Uterus (tissue), 4 donors: ENCODE measurements around the gene ARPC5L. TPM values are rescaled to one million over a fixed set of nuclear protein-coding genes. Genes with fewer than 3 reads are reported as not detected.
"Not testable (repeated sequence)": the region's sequence is repeated elsewhere in the genome, so short reads cannot be mapped to it uniquely, and the experiment has no call there.

Experiments
- DNase-seq, 2 donors: peaks; one replicate each; pipeline ENCODE4 v3.0.0-alpha.2; 2019 to 2020
- H3K27ac ChIP-seq, 2 donors: fragments of 200-600 bp; sonication (generic); 1 replicate in 1 of 2; 2 replicates in 1 of 2; pipeline ENCODE4 v1.5.1; 2016 to 2018
- H3K27me3 ChIP-seq, 2 donors: fragments of 200-600 bp; sonication (generic); one replicate each; pipeline ENCODE4 v1.5.1; 2018 to 2019; ENCODE audit warnings: control low read depth in 1 of 2
- H3K36me3 ChIP-seq, 2 donors: fragments of 200-600 bp; sonication (generic); one replicate each; pipeline ENCODE4 v1.5.1; 2019; ENCODE audit warnings: control low read depth in 1 of 2
- H3K4me1 ChIP-seq, 2 donors: fragments of 200-600 bp; sonication (generic); one replicate each; pipeline ENCODE4 v1.5.1; 2018 to 2019; ENCODE audit warnings: control low read depth in 1 of 2
- H3K4me3 ChIP-seq, 2 donors: fragments of 200-600 bp; sonication (generic); 1 replicate in 1 of 2; 2 replicates in 1 of 2; pipeline ENCODE4 v1.5.1; 2018 to 2019; ENCODE audit warnings: mild to moderate bottlenecking in 1 of 2
- H3K9me3 ChIP-seq, 2 donors: fragments of 200-600 bp; sonication (generic); one replicate each; pipeline ENCODE4 v1.5.1; 2019; ENCODE audit warnings: control low read depth in 1 of 2
- POLR2A ChIP-seq, 2 donors: fragments of 450-650 bp; IDR thresholded peaks; one replicate each; pipeline ENCODE4 v1.6.1; 2016; ENCODE audit warnings: antibody characterized with exemption in 2 of 2, mild to moderate bottlenecking in 1 of 2, moderate library complexity in 1 of 2
- intact Hi-C: fragments of 100-400 bp; cut with DNase I; formaldehyde crosslinking; loops from one replicate; pipeline ENCODE4 v1.15.1; 2023; ENCODE audit warnings: low total_unique reads
- small RNA-seq: library from RNA; depleted of rRNA; stranded (forward); fragments of <200 nt; gene quantifications from one replicate; pipeline ENCODE3, GENCODE V24; 2016
- total RNA-seq, 4 donors: library from RNA; depleted of rRNA in 3 of 4; stranded (reverse); fragments of >200 nt in 3 of 4; gene quantifications; one replicate each; pipeline versions ENCODE4 v1.1.0 to v1.2.4, GENCODE V29; 2014 to 2023
- TF ChIP-seq, protein P1 (sequence below), 4 experiments: fragments of 200-600 bp in 2 of 4; fragments of 450-650 bp in 2 of 4; sonication (generic) in 2 of 4; IDR thresholded peaks; one replicate each; pipeline ENCODE4 v1.5.1; 2016 to 2019; ENCODE audit warnings: antibody characterized with exemption in 4 of 4, mild to moderate bottlenecking in 2 of 4, moderate library complexity in 1 of 4
- donor health status: DM: yes; HTN: yes; CAD: no.

The ARPC5L gene
- total RNA-seq, 4 donors from 2014 or later, result 1.0 to 18.3 (median 5.6) TPM

DNA sequence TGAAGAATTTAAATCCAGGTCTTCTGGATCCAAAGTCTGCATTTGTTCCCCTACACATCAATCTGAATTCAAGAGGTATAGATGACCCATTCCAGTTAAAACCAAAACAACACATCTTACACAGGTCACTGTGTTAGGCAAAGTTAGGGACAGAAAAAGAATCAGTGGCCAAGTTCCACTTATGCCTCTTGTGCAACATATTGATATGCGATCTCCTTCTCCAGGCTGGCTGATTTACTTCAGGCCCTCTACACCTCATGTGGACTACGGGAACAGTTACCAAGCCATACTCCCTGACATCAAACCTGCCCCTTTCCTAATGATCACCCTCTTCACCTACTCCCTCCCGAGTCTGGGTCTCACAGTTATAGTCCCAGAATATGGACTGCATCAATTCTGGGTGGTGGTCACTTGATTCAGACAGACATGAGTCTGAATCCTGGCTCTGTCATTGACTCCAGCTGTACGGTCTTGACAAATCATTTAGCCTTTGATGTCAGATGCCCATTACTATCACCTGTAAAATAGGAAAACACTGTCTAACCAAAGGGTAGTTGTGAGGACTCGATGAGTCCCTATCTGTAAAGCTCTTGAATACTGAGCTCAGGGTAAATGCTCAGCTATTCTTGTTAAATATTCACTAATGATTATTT, 52.9 kb downstream of the ARPC5L start:
- Histone ChIP-seq H3K36me3 (no peaks in the 10 kb centered on the region), H3K4me3 (no peak overlapping the region), H3K27me3 (no peaks in the 10 kb centered on the region), H3K4me1 (no peaks in the 10 kb centered on the region), H3K27ac (no peak overlapping the region), H3K9me3 (no peaks in the 10 kb centered on the region)
- intact Hi-C loops, result no loop called here
- DNase-seq, result no peak
- TF ChIP-seq, protein P1, sequence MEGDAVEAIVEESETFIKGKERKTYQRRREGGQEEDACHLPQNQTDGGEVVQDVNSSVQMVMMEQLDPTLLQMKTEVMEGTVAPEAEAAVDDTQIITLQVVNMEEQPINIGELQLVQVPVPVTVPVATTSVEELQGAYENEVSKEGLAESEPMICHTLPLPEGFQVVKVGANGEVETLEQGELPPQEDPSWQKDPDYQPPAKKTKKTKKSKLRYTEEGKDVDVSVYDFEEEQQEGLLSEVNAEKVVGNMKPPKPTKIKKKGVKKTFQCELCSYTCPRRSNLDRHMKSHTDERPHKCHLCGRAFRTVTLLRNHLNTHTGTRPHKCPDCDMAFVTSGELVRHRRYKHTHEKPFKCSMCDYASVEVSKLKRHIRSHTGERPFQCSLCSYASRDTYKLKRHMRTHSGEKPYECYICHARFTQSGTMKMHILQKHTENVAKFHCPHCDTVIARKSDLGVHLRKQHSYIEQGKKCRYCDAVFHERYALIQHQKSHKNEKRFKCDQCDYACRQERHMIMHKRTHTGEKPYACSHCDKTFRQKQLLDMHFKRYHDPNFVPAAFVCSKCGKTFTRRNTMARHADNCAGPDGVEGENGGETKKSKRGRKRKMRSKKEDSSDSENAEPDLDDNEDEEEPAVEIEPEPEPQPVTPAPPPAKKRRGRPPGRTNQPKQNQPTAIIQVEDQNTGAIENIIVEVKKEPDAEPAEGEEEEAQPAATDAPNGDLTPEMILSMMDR (IDR thresholded peaks at IDR 0.05), result no peak
- no peak for TF ChIP-seq POLR2A (IDR thresholded peaks at IDR 0.05)

DNA sequence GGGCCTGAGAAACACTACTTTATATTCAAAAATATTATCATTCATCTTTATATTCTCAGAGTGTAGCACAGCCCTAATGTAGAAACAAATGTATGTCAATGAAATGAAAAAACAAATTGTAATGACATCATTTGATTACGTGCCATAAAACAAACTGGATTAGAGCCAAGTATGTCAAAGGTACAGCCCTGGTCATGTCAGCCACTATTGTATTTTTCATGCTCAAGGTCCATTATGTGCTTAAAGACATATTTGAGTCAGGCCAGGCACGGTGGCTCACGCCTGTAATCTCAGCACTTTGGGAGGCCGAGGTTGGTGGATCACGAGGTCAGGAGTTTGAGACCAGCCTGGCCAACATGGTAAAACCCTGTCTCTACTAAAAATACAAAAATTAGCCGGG, 58.5 kb downstream of the ARPC5L start:
- DNase-seq, H3K4me3 ChIP-seq, intact Hi-C loops, H3K4me1 ChIP-seq, H3K27me3 ChIP-seq, H3K27ac ChIP-seq, H3K9me3 ChIP-seq, H3K36me3 ChIP-seq: not testable (repeated sequence)

Small RNA genes within 50 kb of the gene (small RNA-seq; reads per million reads assigned to genes)
- not detected for gene RNU4-82P

Other genes starting within 250 kb of the ARPC5L start
- gene NR6A1, start 90.8 kb upstream of the ARPC5L start, total RNA-seq, result 1 to 10 TPM in 2 of 4 donors, under 1 TPM in 1, not detected in 1; under 0.01 to 2.6 (median 1.3) TPM
- 10 to 100 TPM; 21.3 to 86.5 (median 71.8) TPM for gene OLFML2A, start 85.0 kb upstream of the ARPC5L start, total RNA-seq
- 1 to 10 TPM in 1 of 4 donors, under 1 TPM in 1, not detected in 2; 0.79 to 1.9 TPM for gene WDR38, start 8.7 kb upstream of the ARPC5L start, total RNA-seq
- 1,000 to 10,000 TPM in 3 of 4 donors, 100 to 1,000 TPM in 1; 913 to 5,275 (median 2,170) TPM for gene RPL35, start 173 bp upstream of the ARPC5L start, total RNA-seq
- gene GOLGA1, start 79.0 kb downstream of the ARPC5L start, total RNA-seq, result 10 to 100 TPM in 3 of 4 donors, 1 to 10 TPM in 1; 6.7 to 25.7 (median 15.4) TPM